LNCAP (cell line): Measurements from ENCODE around the gene CLDN22.

ENCODE experiments used
- TF ChIP-seq, protein P1 (sequence below): fragments of 450-650 bp; IDR thresholded peaks from 2 replicates; pipeline ENCODE4 v1.5.1; 2017; ENCODE audit warnings: mild to moderate bottlenecking

Gene CLDN22

DNA sequence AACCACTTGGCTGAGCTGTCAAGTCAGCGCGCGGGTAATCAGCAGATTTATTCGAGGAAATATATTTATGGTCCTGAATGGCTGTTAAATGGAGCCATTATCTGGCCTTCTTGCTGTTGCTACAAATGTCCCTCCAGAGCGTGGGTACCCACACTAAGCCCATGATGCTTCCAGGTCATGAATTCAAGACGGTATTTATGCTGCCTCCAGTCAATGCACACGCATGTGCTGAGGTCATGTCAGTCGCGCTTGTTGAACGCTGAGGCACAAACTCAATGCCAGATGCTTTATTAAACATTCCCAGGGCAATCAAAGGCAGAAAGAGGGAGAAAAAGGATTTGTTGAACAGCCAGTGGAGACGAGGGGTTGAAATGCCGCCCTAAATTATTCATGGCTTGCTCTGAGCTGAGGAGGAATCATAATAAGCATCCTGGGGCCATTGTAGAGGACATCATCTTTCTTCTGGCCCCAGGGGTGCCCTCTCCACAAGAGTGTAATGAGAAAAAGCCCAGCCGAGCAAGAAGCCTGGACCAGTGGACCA lies 38.2 kb upstream of the CLDN22 start:
- TF ChIP-seq, protein P1, sequence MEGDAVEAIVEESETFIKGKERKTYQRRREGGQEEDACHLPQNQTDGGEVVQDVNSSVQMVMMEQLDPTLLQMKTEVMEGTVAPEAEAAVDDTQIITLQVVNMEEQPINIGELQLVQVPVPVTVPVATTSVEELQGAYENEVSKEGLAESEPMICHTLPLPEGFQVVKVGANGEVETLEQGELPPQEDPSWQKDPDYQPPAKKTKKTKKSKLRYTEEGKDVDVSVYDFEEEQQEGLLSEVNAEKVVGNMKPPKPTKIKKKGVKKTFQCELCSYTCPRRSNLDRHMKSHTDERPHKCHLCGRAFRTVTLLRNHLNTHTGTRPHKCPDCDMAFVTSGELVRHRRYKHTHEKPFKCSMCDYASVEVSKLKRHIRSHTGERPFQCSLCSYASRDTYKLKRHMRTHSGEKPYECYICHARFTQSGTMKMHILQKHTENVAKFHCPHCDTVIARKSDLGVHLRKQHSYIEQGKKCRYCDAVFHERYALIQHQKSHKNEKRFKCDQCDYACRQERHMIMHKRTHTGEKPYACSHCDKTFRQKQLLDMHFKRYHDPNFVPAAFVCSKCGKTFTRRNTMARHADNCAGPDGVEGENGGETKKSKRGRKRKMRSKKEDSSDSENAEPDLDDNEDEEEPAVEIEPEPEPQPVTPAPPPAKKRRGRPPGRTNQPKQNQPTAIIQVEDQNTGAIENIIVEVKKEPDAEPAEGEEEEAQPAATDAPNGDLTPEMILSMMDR, result no peak

DNA sequence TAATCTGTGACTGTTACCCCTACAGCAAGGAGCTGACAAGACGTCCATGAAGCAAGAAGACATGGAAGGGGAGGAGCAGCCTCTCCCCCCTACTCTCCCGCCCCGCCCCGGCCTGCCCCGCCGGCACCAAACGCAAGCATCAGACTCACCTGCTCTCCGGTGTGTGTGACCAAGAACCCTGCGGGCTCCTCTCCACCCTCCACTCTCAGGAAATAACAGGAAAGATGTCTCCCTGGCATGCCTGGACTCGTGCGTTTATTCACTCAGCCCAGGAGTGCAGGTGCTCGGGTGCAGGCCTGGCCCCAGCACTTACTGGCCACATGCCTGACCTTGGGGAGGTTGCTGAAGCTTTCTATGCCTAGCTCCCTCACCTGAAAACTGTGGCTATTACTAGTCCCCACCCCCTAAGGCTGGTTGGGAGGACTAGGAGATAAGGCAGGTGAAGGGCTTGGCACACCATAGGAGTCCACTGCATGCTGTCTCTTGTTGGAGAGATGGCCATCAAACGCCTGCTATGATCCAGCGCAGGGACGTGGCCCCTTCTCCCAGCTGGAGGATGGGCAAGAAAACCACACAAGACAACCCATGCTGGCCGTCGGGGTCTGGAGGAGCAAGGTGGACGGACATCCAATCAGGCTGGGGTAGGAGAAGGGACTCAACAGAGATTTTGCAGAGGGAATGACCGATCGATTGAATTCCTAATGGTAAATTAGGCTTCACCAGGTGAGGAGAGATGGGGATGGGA lies 37.0 kb upstream of the CLDN22 start:
- TF ChIP-seq, protein P1, result no peak

DNA sequence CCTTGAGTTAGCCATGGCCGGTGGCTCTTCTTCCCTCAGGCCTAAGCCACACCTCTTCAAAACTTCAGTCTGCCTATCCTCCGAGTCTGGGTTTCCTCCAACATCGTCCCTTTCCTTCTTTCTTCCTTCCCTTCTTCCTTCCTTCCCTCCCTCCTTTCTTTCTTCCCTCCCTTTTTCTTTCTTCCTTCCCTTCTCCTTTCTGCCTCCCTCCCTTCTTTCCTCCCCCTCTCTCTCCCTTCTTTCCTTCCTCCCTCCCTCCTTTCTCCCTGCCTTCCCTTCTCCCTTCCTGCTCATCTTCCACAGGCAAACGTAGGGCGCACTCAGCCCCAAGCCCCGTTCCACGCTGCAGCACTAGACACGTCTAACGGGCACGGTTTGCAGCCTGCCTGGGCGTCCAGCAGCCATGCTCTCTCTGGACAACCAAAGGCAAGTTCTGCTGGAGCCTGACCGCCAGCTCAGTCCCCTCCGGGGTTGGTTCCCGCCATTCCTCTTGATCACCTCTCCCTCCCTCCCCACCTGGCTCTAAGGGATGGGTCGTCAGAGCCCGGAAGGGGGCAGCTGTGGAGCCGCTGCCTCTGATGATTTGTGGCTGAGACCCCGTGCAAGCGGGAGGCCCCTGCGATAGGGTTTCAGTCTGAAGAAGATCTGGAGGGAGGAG lies 36.2 kb upstream of the CLDN22 start:
- TF ChIP-seq, protein P1, result no peak

DNA sequence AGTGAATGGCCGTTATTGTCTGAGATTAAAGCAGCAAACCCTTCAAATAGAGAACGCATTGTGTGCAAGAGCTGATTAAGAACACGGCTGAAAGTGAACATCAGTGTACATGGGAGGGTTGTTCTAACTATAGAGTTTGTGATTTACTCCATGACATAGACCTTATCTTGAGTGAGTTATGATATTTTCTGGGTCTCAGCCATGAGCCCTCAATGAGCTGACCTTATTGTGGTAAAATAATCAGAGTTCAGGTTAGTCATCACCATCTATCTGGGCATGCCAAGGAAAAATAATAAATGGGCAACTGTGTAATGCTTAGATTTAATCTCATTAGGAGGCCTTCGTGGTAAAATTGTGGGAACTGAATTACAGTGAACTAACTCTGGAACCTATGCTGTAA lies 35.3 kb upstream of the CLDN22 start:
- TF ChIP-seq, protein P1, result no peak

DNA sequence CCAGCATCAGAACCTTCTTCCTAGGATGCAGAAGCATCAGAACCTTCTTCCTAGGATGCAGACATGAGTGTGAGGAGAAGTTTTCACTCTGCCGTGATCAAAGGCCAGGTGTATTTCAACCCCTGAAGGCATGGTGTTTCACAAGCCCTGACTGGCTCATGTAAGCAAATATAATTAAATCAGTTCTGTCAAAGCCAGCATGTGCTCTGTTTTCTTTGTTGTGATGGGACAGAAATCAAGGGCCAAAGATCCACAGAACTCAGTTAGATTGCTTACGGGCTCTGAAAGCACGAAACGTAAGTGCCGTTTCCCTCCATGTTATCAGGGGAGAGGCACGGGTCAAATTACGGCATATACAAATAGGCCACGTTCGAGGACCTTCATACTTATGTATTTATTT lies 34.1 kb upstream of the CLDN22 start:
- TF ChIP-seq, protein P1, result no peak

DNA sequence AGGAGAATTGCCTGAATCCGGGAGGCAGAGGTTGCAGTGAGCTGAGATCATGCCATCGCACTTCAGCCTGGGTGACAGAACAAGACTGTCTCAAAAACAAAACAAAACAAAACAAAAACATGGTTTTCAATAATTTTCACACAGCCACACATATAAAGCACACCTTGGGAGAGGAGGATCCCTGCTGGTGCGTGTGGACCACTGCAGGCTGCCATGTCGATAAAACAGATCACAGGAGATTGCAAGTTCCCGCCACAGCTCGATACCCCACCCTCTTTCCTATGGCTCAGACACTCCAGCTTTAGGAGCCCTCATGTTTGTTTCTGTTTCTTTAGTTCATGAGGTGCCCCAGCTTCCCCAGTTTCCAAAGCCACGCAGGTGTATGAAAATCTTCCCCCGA lies 33.5 kb upstream of the CLDN22 start:
- TF ChIP-seq, protein P1, result no peak

DNA sequence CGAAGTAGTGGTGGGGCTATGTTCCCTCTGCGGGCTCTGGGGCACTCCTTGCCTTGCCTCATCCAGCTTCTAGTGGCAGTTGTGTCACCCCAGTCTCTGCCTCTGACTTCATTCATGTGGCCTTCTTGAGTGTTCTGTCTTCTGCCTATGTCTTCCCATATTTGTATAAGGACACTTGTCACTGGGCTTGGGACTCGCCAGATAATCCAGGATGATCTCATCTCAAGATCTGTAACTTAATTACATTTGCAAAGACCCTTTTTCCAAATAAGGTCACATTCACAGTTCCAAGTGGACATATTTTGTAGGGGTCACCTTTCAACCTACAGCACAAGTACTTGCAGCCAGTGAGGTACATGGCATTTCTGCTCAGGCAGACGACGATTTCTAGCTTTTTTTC lies 32.5 kb upstream of the CLDN22 start:
- TF ChIP-seq, protein P1, result no peak
